ENCODE measurements around the gene ADCY2. TPM values are rescaled to one million over a fixed set of nuclear protein-coding genes. Genes with fewer than 3 reads are reported as not detected.

The ADCY2 gene
- total RNA-seq, 1 experiment from 2014 or later = not detected

DNA sequence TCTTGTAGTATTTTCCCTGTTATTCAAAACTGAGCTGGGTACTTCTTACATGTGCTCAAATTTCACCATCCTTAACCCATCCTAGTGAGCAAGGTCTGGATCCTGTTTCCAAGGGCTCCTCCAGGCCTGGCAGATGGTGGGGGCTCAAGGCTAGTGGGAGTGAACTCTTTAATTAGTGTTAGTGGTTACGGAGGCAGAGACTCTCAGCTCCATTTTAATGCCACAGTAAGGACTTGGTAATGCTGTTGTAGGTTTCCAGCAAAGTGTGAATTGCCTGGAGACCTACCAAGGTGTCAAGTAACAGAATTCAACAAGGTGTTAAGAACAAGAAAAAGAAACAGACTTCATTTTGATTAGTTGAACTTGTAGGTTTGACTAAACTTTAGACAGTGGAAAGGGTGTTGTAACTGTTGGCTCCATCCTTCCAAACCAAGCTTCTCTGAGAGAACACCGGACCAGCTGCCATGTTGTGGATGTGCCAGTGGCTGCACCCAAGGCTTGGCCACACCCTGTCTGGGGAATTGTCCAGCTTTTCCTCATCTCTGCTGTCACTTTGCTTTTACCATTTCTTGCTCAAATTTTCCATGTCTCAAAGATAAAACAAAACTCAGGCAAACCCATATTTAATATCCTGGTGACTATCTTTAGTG is 98.7 kb downstream of the ADCY2 start:
- TF ChIP-seq CTCF (IDR thresholded peaks at IDR 0.05; ENCODE audit: unreplicated experiment) = no peak
- Mint-ChIP-seq H3K9me3 (ENCODE audit: low read depth, unreplicated experiment) (no peaks in the 10 kb centered on the region), H3K4me1 (ENCODE audit: low read depth, unreplicated experiment) (no peaks in the 10 kb centered on the region), H3K27me3 (ENCODE audit: unreplicated experiment) (no peaks in the 10 kb centered on the region), H3K4me3 (ENCODE audit: low read depth, unreplicated experiment) (no peak overlapping the region), H3K36me3 (ENCODE audit: insufficient read depth, unreplicated experiment) (no peaks in the 10 kb centered on the region), H3K27ac (ENCODE audit: unreplicated experiment) (no peak overlapping the region)
- CTCF ChIA-PET = no interaction called here
- no TSS peak for BruUV-seq (replicated peaks)
- intact Hi-C loops (cut with micrococcal nuclease; ENCODE audit: unreplicated experiment) = no loop called here
- no peak for DNase-seq

DNA sequence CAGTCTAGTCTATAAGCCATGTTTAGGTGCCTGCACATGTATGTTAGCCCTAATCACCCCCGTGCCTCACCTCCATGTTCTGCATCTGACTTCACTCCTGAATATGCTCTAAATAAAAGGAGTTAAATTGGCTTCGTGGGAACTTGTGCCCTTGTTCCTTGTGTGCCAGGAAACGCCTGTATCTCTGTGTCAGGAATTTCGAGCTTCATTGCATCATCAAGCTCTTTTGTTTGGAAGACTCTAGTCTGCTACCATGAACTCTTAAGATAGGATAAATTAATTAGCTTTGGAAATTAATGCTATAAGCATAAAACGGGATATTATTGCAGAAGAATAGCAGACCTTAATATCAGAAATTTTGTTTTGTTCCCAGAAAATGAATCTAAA is 99.2 kb downstream of the ADCY2 start:
- H3K9me3 Mint-ChIP-seq (ENCODE audit: low read depth, unreplicated experiment) = no peaks in the 10 kb centered on the region
- H3K4me1 Mint-ChIP-seq (ENCODE audit: low read depth, unreplicated experiment) = no peaks in the 10 kb centered on the region
- no peak overlapping the region for H3K4me3 Mint-ChIP-seq (ENCODE audit: low read depth, unreplicated experiment)
- H3K36me3 Mint-ChIP-seq (ENCODE audit: insufficient read depth, unreplicated experiment) = no peaks in the 10 kb centered on the region
- H3K27me3 Mint-ChIP-seq (ENCODE audit: unreplicated experiment) = no peaks in the 10 kb centered on the region
- CTCF ChIA-PET = no interaction called here
- DNase-seq = no peak
- no peak overlapping the region for H3K27ac Mint-ChIP-seq (ENCODE audit: unreplicated experiment)
- intact Hi-C loops (cut with micrococcal nuclease; ENCODE audit: unreplicated experiment) = no loop called here
- TF ChIP-seq CTCF (IDR thresholded peaks at IDR 0.05; ENCODE audit: unreplicated experiment) = no peak
- BruUV-seq (replicated peaks) = no TSS peak

- no TSS peak for BruUV-seq (replicated peaks)
- intact Hi-C loops (cut with micrococcal nuclease; ENCODE audit: unreplicated experiment) = no loop called here
- peaks cover 10% of the 10 kb centered on the region for H3K9me3 Mint-ChIP-seq (ENCODE audit: low read depth, unreplicated experiment)
- no peaks in the 10 kb centered on the region for H3K4me1 Mint-ChIP-seq (ENCODE audit: low read depth, unreplicated experiment)
- CTCF ChIA-PET = no interaction called here
- no peak for TF ChIP-seq CTCF (IDR thresholded peaks at IDR 0.05; ENCODE audit: unreplicated experiment)
- DNase-seq = no peak
- no peak overlapping the region for H3K27ac Mint-ChIP-seq (ENCODE audit: unreplicated experiment)
- H3K36me3 Mint-ChIP-seq (ENCODE audit: insufficient read depth, unreplicated experiment) = no peaks in the 10 kb centered on the region
- no peak overlapping the region for H3K4me3 Mint-ChIP-seq (ENCODE audit: low read depth, unreplicated experiment)
- no peaks in the 10 kb centered on the region for H3K27me3 Mint-ChIP-seq (ENCODE audit: unreplicated experiment)
Observed at GRCh38 chr5:7500256-7500655, 104.3 kb downstream of the ADCY2 start.

- H3K27me3 Mint-ChIP-seq (ENCODE audit: unreplicated experiment) = no peaks in the 10 kb centered on the region
- TF ChIP-seq CTCF (IDR thresholded peaks at IDR 0.05; ENCODE audit: unreplicated experiment) = no peak
- intact Hi-C loops (cut with micrococcal nuclease; ENCODE audit: unreplicated experiment) = no loop called here
- H3K4me3 Mint-ChIP-seq (ENCODE audit: low read depth, unreplicated experiment) = no peak overlapping the region
- BruUV-seq (replicated peaks) = no TSS peak
- no peaks in the 10 kb centered on the region for H3K36me3 Mint-ChIP-seq (ENCODE audit: insufficient read depth, unreplicated experiment)
- DNase-seq = no peak
- H3K27ac Mint-ChIP-seq (ENCODE audit: unreplicated experiment) = no peak overlapping the region
- CTCF ChIA-PET = no interaction called here
- H3K9me3 Mint-ChIP-seq (ENCODE audit: low read depth, unreplicated experiment) = peaks cover 11% of the 10 kb centered on the region
- no peaks in the 10 kb centered on the region for H3K4me1 Mint-ChIP-seq (ENCODE audit: low read depth, unreplicated experiment)
Observed at GRCh38 chr5:7501061-7501460, 105.1 kb downstream of the ADCY2 start.
